MM.1S (cell line): Measurements from ENCODE around the gene ULK4.

Experiments
- DNase-seq: peaks from one replicate; pipeline ENCODE4 v3.0.0-alpha.2; 2015
- H2AFZ ChIP-seq: fragments of 300-600 bp; sonication (generic); 2 replicates; pipeline ENCODE4 v1.6.0; 2016; ENCODE audit warnings: antibody characterized with exemption, low read length
- H3F3A ChIP-seq: fragments of 300-600 bp; sonication (generic); 2 replicates; pipeline ENCODE4 v1.6.1; 2016; ENCODE audit warnings: mild to moderate bottlenecking, antibody characterized with exemption, low read length, moderate library complexity, mixed read lengths; ENCODE audit not compliant: insufficient read depth
- H3K27ac ChIP-seq: fragments of 300-600 bp; sonication (generic); 2 replicates; pipeline ENCODE4 v1.5.1; 2016; ENCODE audit warnings: mild to moderate bottlenecking, low read length
- H3K27me3 ChIP-seq: fragments of 300-600 bp; sonication (generic); replicated peaks from 2 replicates; pipeline ENCODE4 v1.6.0; 2016; ENCODE audit warnings: low read length; ENCODE audit not compliant: insufficient read depth
- H3K36me3 ChIP-seq: fragments of 300-600 bp; sonication (generic); replicated peaks from 2 replicates; pipeline ENCODE4 v1.6.1; 2016; ENCODE audit warnings: mild to moderate bottlenecking, low read length, mixed read lengths; ENCODE audit not compliant: insufficient read depth
- H3K4me1 ChIP-seq: fragments of 300-600 bp; sonication (generic); 2 replicates; pipeline ENCODE4 v1.6.1; 2016; ENCODE audit warnings: low read length, mixed read lengths
- H3K4me2 ChIP-seq: fragments of 300-600 bp; sonication (generic); 2 replicates; pipeline ENCODE4 v1.6.0; 2016; ENCODE audit warnings: low read depth, low read length
- H3K4me3 ChIP-seq: fragments of 300-600 bp; sonication (generic); 2 replicates; pipeline ENCODE4 v1.5.1; 2016; ENCODE audit warnings: low read length, mixed read lengths
- H3K79me2 ChIP-seq: fragments of 300-600 bp; sonication (generic); 2 replicates; pipeline ENCODE4 v1.6.1; 2016; ENCODE audit warnings: mixed run types, low read length, mixed read lengths
- H3K9ac ChIP-seq: fragments of 300-600 bp; sonication (generic); 2 replicates; pipeline ENCODE4 v1.6.1; 2016; ENCODE audit warnings: low read length, mixed read lengths
- H3K9me2 ChIP-seq: fragments of 300-600 bp; sonication (generic); replicated peaks from 2 replicates; pipeline ENCODE4 v1.6.1; 2016; ENCODE audit warnings: mild to moderate bottlenecking, low read length, mixed read lengths; ENCODE audit not compliant: insufficient read depth
- H3K9me3 ChIP-seq: fragments of 300-600 bp; sonication (generic); replicated peaks from 2 replicates; pipeline ENCODE4 v1.6.1; 2016; ENCODE audit warnings: mild to moderate bottlenecking, low read length, mixed read lengths; ENCODE audit not compliant: insufficient read depth
- H4K20me1 ChIP-seq: fragments of 300-600 bp; sonication (generic); 2 replicates; pipeline ENCODE4 v1.6.1; 2016; ENCODE audit warnings: mild to moderate bottlenecking, low read length, moderate library complexity, mixed read lengths; ENCODE audit not compliant: insufficient read depth
- EZH2 ChIP-seq: fragments of 300-600 bp; sonication (generic); optimal IDR thresholded peaks from 2 replicates; pipeline ENCODE3; 2017; ENCODE audit warnings: low read depth, mild to moderate bottlenecking, antibody characterized with exemption, low read length, mixed read lengths
- EZH2phosphoT487 ChIP-seq: fragments of 300-600 bp; sonication (generic); IDR thresholded peaks from 2 replicates; pipeline ENCODE4 v1.6.1; 2018; ENCODE audit warnings: antibody characterized with exemption, low read length
- TF ChIP-seq, protein P1 (sequence below): fragments of 300-600 bp; sonication (generic); IDR thresholded peaks from 2 replicates; pipeline ENCODE4 v1.5.1; 2016; ENCODE audit warnings: antibody characterized with exemption, low read length, mixed read lengths

The ULK4 gene

GRCh38 chr3:41260063-41260450 is 701.8 kb downstream of the ULK4 start:
- Histone ChIP-seq H2AFZ (no peak overlapping the region), H3K27ac (no peak overlapping the region), H3K4me2 (no peak overlapping the region), H3F3A (no peaks in the 10 kb centered on the region), H4K20me1 (no peaks in the 10 kb centered on the region), H3K9me3 (no peaks in the 10 kb centered on the region), H3K9ac (no peak overlapping the region), H3K9me2 (no peaks in the 10 kb centered on the region), H3K4me1 (no peaks in the 10 kb centered on the region), H3K27me3 (no peaks in the 10 kb centered on the region), H3K36me3 (no peaks in the 10 kb centered on the region), H3K79me2 (no peaks in the 10 kb centered on the region), H3K4me3 (no peak overlapping the region)
- TF ChIP-seq, protein P1, sequence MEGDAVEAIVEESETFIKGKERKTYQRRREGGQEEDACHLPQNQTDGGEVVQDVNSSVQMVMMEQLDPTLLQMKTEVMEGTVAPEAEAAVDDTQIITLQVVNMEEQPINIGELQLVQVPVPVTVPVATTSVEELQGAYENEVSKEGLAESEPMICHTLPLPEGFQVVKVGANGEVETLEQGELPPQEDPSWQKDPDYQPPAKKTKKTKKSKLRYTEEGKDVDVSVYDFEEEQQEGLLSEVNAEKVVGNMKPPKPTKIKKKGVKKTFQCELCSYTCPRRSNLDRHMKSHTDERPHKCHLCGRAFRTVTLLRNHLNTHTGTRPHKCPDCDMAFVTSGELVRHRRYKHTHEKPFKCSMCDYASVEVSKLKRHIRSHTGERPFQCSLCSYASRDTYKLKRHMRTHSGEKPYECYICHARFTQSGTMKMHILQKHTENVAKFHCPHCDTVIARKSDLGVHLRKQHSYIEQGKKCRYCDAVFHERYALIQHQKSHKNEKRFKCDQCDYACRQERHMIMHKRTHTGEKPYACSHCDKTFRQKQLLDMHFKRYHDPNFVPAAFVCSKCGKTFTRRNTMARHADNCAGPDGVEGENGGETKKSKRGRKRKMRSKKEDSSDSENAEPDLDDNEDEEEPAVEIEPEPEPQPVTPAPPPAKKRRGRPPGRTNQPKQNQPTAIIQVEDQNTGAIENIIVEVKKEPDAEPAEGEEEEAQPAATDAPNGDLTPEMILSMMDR: no peak
- no peak for TF ChIP-seq EZH2phosphoT487
- no peak for TF ChIP-seq EZH2
- DNase-seq: no peak

GRCh38 chr3:41259449-41260062 is 702.3 kb downstream of the ULK4 start:
- Histone ChIP-seq H3K36me3 (no peaks in the 10 kb centered on the region), H3K9me2 (no peaks in the 10 kb centered on the region), H3F3A (no peaks in the 10 kb centered on the region), H3K9me3 (no peaks in the 10 kb centered on the region), H4K20me1 (no peaks in the 10 kb centered on the region), H3K27me3 (no peaks in the 10 kb centered on the region), H3K79me2 (no peaks in the 10 kb centered on the region), H2AFZ (no peak overlapping the region), H3K27ac (no peak overlapping the region), H3K4me2 (no peak overlapping the region), H3K4me3 (no peak overlapping the region), H3K9ac (no peak overlapping the region), H3K4me1 (no peaks in the 10 kb centered on the region)
- no peak for TF ChIP-seq EZH2phosphoT487
- TF ChIP-seq, protein P1: no peak
- no peak for TF ChIP-seq EZH2
- no peak for DNase-seq

DNA sequence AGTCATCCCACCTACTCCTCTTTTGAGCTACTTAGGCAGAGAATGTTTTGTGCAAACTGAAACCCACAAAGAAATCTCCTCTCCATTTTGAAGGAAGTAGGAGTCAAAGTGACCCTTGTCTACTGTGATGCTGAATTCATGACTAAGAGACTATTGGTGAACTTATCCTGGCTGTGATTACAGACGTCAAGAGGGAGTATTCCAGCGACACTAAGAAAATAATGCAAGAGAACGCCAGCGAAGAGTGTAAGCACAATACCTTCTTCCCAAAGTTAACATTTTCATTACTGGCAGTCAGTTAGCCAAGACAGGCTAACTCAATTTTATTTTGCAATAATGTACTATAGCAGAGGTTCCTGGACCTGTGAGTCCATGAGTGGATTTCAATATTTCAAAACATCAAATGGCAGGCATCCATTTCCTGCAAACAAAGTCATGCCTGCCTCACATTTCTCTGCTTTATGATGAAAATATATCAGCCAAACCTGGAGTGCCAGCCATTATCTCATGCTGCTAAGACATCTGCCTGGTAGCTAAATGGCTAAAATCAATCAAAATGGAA is 703.6 kb downstream of the ULK4 start:
- TF ChIP-seq, protein P1: no peak
- H3K36me3 ChIP-seq: no peaks in the 10 kb centered on the region
- no peaks in the 10 kb centered on the region for H3F3A ChIP-seq
- H3K9ac ChIP-seq: no peak overlapping the region
- no peak overlapping the region for H3K27ac ChIP-seq
- no peak overlapping the region for H2AFZ ChIP-seq
- no peak overlapping the region for H3K4me3 ChIP-seq
- no peaks in the 10 kb centered on the region for H3K27me3 ChIP-seq
- H4K20me1 ChIP-seq: no peaks in the 10 kb centered on the region
- no peaks in the 10 kb centered on the region for H3K9me2 ChIP-seq
- H3K4me2 ChIP-seq: no peak overlapping the region
- no peaks in the 10 kb centered on the region for H3K4me1 ChIP-seq
- no peaks in the 10 kb centered on the region for H3K79me2 ChIP-seq
- no peak for DNase-seq
- no peaks in the 10 kb centered on the region for H3K9me3 ChIP-seq
